ENCODE measurements around the gene RNF38. TPM values are rescaled to one million over a fixed set of nuclear protein-coding genes. Genes with fewer than 3 reads are reported as not detected.

Gene RNF38
- total and polyA plus RNA-seq, 2 experiments from 2014 or later = 8.7 to 23.7 TPM

- peaks cover 4% of the 10 kb centered on the region for H4K20me1 ChIP-seq (ENCODE audit: insufficient read depth, poor library complexity, severe bottlenecking)
- H3K4me2 ChIP-seq = no peak overlapping the region
- no peaks in the 10 kb centered on the region for H3K9me2 ChIP-seq (replicated peaks; ENCODE audit: insufficient read depth)
- H3K27me3 ChIP-seq = no peaks in the 10 kb centered on the region
- H3K27ac ChIP-seq = no peak overlapping the region
- H3K79me2 ChIP-seq = peaks cover 65% of the 10 kb centered on the region
- no peaks in the 10 kb centered on the region for H3K36me3 ChIP-seq (replicated peaks; ENCODE audit: insufficient read depth, low read depth)
- TF ChIP-seq CTCF (IDR thresholded peaks at IDR 0.05; ENCODE audit: poor library complexity) (no peak), EZH2phosphoT487 (IDR thresholded peaks at IDR 0.05; ENCODE audit: low read depth, severe bottlenecking, unreplicated experiment) (no peak), EZH2 (IDR thresholded peaks at IDR 0.05; ENCODE audit: borderline replicate concordance) (no peak)
- no peaks in the 10 kb centered on the region for H3K9me3 ChIP-seq (ENCODE audit: low read depth)
- no peak overlapping the region for H3K4me3 ChIP-seq
- no peak overlapping the region for H2AFZ ChIP-seq
- no peak for DNase-seq (ENCODE audit: low spot score)
- no peaks in the 10 kb centered on the region for H3K4me1 ChIP-seq (ENCODE audit: insufficient read depth)
Measured at GRCh38 chr9:36426945-36427344, 26.9 kb upstream of the RNF38 start.

- 98% methylated on average over 5 of the region's 5 CpGs for WGBS (ENCODE audit: low lambda C conversion rate, missing lambda C conversion rate)
- Histone ChIP-seq H3K9me2 (replicated peaks; ENCODE audit: insufficient read depth) (no peaks in the 10 kb centered on the region), H3K79me2 (peaks cover 63% of the 10 kb centered on the region), H3K4me3 (no peak overlapping the region), H3K27me3 (no peaks in the 10 kb centered on the region), H2AFZ (no peak overlapping the region), H3K9me3 (ENCODE audit: low read depth) (no peaks in the 10 kb centered on the region), H3K4me1 (ENCODE audit: insufficient read depth) (no peaks in the 10 kb centered on the region), H4K20me1 (ENCODE audit: insufficient read depth, poor library complexity, severe bottlenecking) (peaks cover 4% of the 10 kb centered on the region), H3K4me2 (no peak overlapping the region), H3K27ac (no peak overlapping the region), H3K36me3 (replicated peaks; ENCODE audit: insufficient read depth, low read depth) (no peaks in the 10 kb centered on the region)
- DNase-seq (ENCODE audit: low spot score) = no peak
- TF ChIP-seq CTCF (IDR thresholded peaks at IDR 0.05; ENCODE audit: poor library complexity) = no peak
- TF ChIP-seq EZH2 (IDR thresholded peaks at IDR 0.05; ENCODE audit: borderline replicate concordance) = no peak
- TF ChIP-seq EZH2phosphoT487 (IDR thresholded peaks at IDR 0.05; ENCODE audit: low read depth, severe bottlenecking, unreplicated experiment) = no peak
Measured at GRCh38 chr9:36426348-36426747, 26.3 kb upstream of the RNF38 start.

GRCh38 chr9:36424289-36425055, 24.4 kb upstream of the RNF38 start:
- 82% methylated on average over 8 of the region's 8 CpGs for WGBS (ENCODE audit: low lambda C conversion rate, missing lambda C conversion rate)
- no peak for DNase-seq (ENCODE audit: low spot score)
- Histone ChIP-seq H3K4me3 (no peak overlapping the region), H3K4me2 (no peak overlapping the region), H3K9me2 (replicated peaks; ENCODE audit: insufficient read depth) (no peaks in the 10 kb centered on the region), H2AFZ (no peak overlapping the region), H4K20me1 (ENCODE audit: insufficient read depth, poor library complexity, severe bottlenecking) (peaks cover 4% of the 10 kb centered on the region), H3K27me3 (no peaks in the 10 kb centered on the region), H3K36me3 (replicated peaks; ENCODE audit: insufficient read depth, low read depth) (no peaks in the 10 kb centered on the region), H3K9me3 (ENCODE audit: low read depth) (no peaks in the 10 kb centered on the region), H3K79me2 (peaks cover 49% of the 10 kb centered on the region), H3K4me1 (ENCODE audit: insufficient read depth) (no peaks in the 10 kb centered on the region), H3K27ac (no peak overlapping the region)
- no peak for TF ChIP-seq CTCF (IDR thresholded peaks at IDR 0.05; ENCODE audit: poor library complexity)
- no peak for TF ChIP-seq EZH2 (IDR thresholded peaks at IDR 0.05; ENCODE audit: borderline replicate concordance)
- no peak for TF ChIP-seq EZH2phosphoT487 (IDR thresholded peaks at IDR 0.05; ENCODE audit: low read depth, severe bottlenecking, unreplicated experiment)

Data from hepatocyte (in vitro differentiated cells).